SU-DHL-6 (cell line): ENCODE results near the gene CREBBP.

Experiments
- H2AFZ ChIP-seq: fragments of 200-600 bp; sonication (generic); 2 replicates; pipeline ENCODE4 v1.6.1; 2014; ENCODE audit warnings: low read depth, mild to moderate bottlenecking, moderate library complexity, mixed read lengths, antibody characterized with exemption, low read length; ENCODE audit not compliant: severe bottlenecking
- H3F3A ChIP-seq: fragments of 200-600 bp; shearing (Covaris generic); 2 replicates; pipeline ENCODE4 v1.6.0; 2016; ENCODE audit warnings: antibody characterized with exemption, mild to moderate bottlenecking; ENCODE audit not compliant: insufficient read depth
- H3K27ac ChIP-seq: fragments of 200-600 bp; sonication (generic); 2 replicates; pipeline ENCODE4 v1.5.1; 2016; ENCODE audit warnings: low read depth, mild to moderate bottlenecking, low read length, moderate library complexity, mixed read lengths
- H3K27me3 ChIP-seq: fragments of 200-600 bp; sonication (generic), shearing (Covaris generic); 2 replicates; pipeline ENCODE4 v1.6.0; 2014; ENCODE audit warnings: mild to moderate bottlenecking, low read length
- H3K36me3 ChIP-seq: fragments of 200-600 bp; sonication (generic); 2 replicates; pipeline ENCODE4 v1.6.1; 2014; ENCODE audit warnings: mild to moderate bottlenecking, low read length, mixed read lengths
- H3K4me2 ChIP-seq: fragments of 300-600, 200-600 bp; shearing (Covaris generic), sonication (generic); 2 replicates; pipeline ENCODE4 v1.6.0; 2014; ENCODE audit warnings: low read length, low read depth, mild to moderate bottlenecking; ENCODE audit not compliant: poor library complexity, severe bottlenecking
- H3K4me3 ChIP-seq: fragments of 200-600 bp; sonication (generic); 2 replicates; pipeline ENCODE4 v1.5.1; 2014; ENCODE audit warnings: antibody characterized with exemption, low read length, mild to moderate bottlenecking, mixed read lengths; ENCODE audit not compliant: insufficient read depth, poor library complexity, severe bottlenecking
- H3K79me2 ChIP-seq: fragments of 200-600 bp; sonication (generic); 2 replicates; pipeline ENCODE4 v1.6.1; 2014; ENCODE audit warnings: mild to moderate bottlenecking, low read length, moderate library complexity; ENCODE audit not compliant: insufficient read depth
- H3K9ac ChIP-seq: fragments of 200-600 bp; sonication (generic); 2 replicates; pipeline ENCODE4 v1.7.0; 2014; ENCODE audit warnings: mild to moderate bottlenecking, low read length
- H3K9me2 ChIP-seq: fragments of 200-600 bp; sonication (generic); replicated peaks from 2 replicates; pipeline ENCODE4 v1.6.1; 2014; ENCODE audit warnings: low read length; ENCODE audit not compliant: insufficient read depth
- H3K9me3 ChIP-seq: fragments of 200-600 bp; sonication (generic); 2 replicates; pipeline ENCODE4 v1.6.1; 2014; ENCODE audit warnings: low read length, mixed read lengths; ENCODE audit not compliant: insufficient read depth
- H4K20me1 ChIP-seq: fragments of 200-600 bp; sonication (generic); 2 replicates; pipeline ENCODE4 v1.6.1; 2014; ENCODE audit warnings: low read depth, mild to moderate bottlenecking, antibody characterized with exemption, low read length, moderate library complexity, mixed read lengths
- EZH2phosphoT487 ChIP-seq: fragments of 200-600 bp; sonication (generic), shearing (Covaris generic); conservative IDR thresholded peaks from 2 replicates; pipeline ENCODE4 v1.6.1; 2018; ENCODE audit warnings: mild to moderate bottlenecking, antibody characterized with exemption, low read length, moderate library complexity, mixed read lengths
- TF ChIP-seq, protein P1 (sequence below): fragments of 200-600 bp; sonication (generic); IDR thresholded peaks from one replicate; pipeline ENCODE4 v1.5.1; 2017; ENCODE audit warnings: antibody characterized with exemption, mild to moderate bottlenecking, low read length, moderate library complexity; ENCODE audit not compliant: insufficient read depth, poor library complexity, severe bottlenecking

Gene CREBBP

DNA sequence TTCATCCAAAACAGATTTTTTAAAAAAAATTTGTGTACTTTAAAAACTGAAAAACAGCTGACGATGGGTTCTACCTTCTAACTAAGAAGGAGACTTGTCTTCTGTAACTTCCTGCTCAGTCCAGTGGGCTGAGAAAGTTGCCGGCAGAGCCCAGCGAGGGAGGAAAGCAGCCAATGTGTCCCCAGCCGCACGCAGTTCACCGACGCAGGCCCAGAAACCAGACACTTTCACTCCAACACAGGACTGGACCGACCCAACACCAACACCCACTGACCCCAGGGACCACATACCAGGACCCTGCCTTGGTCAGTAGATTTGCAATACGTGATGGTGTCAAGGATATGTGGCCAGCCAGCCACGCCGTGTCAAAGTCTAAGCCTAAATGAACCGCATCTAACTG, 188.8 kb downstream of the CREBBP start:
- no peaks in the 10 kb centered on the region for H4K20me1 ChIP-seq
- no peak overlapping the region for H3K4me2 ChIP-seq

DNA sequence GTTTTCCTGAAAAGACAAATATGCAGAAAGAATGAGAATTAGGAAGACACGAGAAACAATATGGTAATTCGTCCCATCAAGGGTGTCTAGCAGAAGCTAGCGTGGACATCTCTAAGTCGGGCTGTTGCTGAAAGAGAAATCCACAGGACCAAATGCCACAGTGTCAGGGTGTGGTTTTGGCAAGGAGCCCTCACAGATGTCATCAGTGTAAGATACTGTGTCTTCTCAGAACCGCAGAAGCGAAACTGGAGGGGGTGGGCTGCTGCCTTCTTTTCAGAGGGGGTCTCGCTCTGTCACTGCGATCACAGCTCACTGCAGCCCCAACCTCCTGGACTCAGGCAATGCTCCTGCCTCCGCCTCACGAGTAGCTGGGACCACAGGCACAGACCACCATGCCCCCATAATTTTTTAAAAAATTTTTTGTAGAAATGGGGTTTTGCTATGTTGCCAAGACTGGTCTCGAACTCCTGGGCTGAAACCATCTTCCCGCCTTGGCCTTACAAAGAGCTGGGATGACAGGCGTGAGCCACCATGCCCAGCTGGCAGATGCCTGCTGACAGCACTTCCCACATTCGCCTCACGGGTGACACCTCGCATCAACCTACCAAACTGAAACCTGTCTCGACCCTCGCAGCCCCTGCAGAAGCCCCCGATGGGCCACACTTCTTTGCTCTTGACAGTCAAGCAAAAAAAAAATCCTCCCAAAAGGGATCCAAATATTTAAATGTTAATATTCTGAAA, 189.4 kb downstream of the CREBBP start:
- H3K9me3 ChIP-seq: no peaks in the 10 kb centered on the region
- H3K79me2 ChIP-seq: peaks cover 24% of the 10 kb centered on the region
- H3K4me3 ChIP-seq: no peak overlapping the region
- no peaks in the 10 kb centered on the region for H3K9me2 ChIP-seq
- no peaks in the 10 kb centered on the region for H3F3A ChIP-seq
- no peak overlapping the region for H3K27ac ChIP-seq
- peaks cover 12% of the 10 kb centered on the region; the same call in 1 of the 2 replicates for H3K36me3 ChIP-seq
- no peaks in the 10 kb centered on the region for H4K20me1 ChIP-seq
- TF ChIP-seq EZH2phosphoT487: no peak
- TF ChIP-seq, protein P1, sequence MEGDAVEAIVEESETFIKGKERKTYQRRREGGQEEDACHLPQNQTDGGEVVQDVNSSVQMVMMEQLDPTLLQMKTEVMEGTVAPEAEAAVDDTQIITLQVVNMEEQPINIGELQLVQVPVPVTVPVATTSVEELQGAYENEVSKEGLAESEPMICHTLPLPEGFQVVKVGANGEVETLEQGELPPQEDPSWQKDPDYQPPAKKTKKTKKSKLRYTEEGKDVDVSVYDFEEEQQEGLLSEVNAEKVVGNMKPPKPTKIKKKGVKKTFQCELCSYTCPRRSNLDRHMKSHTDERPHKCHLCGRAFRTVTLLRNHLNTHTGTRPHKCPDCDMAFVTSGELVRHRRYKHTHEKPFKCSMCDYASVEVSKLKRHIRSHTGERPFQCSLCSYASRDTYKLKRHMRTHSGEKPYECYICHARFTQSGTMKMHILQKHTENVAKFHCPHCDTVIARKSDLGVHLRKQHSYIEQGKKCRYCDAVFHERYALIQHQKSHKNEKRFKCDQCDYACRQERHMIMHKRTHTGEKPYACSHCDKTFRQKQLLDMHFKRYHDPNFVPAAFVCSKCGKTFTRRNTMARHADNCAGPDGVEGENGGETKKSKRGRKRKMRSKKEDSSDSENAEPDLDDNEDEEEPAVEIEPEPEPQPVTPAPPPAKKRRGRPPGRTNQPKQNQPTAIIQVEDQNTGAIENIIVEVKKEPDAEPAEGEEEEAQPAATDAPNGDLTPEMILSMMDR: no peak
- H3K9ac ChIP-seq: no peak overlapping the region
- H2AFZ ChIP-seq: no peak overlapping the region
- no peaks in the 10 kb centered on the region for H3K27me3 ChIP-seq
- no peak overlapping the region for H3K4me2 ChIP-seq

More for the DNA sequence above, 188.8 kb downstream of the CREBBP start:
- H3K9ac ChIP-seq: no peak overlapping the region
- H3F3A ChIP-seq: no peaks in the 10 kb centered on the region
- no peak overlapping the region for H3K4me3 ChIP-seq
- TF ChIP-seq, protein P1: no peak
- no peak for TF ChIP-seq EZH2phosphoT487
- H3K9me2 ChIP-seq: no peaks in the 10 kb centered on the region
- no peak overlapping the region for H3K27ac ChIP-seq
- H3K9me3 ChIP-seq: no peaks in the 10 kb centered on the region
- peaks cover 12% of the 10 kb centered on the region; the same call in 1 of the 2 replicates for H3K36me3 ChIP-seq
- peaks cover 30% of the 10 kb centered on the region for H3K79me2 ChIP-seq
- H3K27me3 ChIP-seq: no peaks in the 10 kb centered on the region
- H2AFZ ChIP-seq: no peak overlapping the region

DNA sequence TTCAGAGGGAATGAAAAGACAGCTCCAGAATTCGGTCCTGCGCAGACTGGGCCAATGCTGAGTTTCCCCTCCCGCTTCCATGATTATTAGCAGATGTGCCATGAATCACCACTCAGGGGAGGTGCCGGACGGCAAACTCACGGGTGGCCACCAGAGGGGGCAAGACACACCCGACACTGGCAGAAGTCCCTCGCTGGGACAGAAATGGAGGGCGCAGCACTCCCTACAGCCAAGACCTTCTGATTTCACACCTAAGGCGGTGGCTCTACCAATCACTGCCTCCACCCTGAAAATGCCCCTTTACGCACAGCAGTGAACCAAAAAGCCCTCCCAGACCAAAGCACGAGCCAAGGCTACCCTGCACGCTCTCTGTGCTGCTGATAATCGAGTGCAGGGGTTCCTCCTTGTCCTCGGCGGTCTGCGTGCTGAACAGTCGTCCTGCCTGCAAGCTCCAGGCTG, 190.0 kb downstream of the CREBBP start:
- Histone ChIP-seq H3K9ac (no peak overlapping the region), H3K27me3 (no peaks in the 10 kb centered on the region), H3K4me2 (no peak overlapping the region), H3K9me3 (no peaks in the 10 kb centered on the region), H4K20me1 (no peaks in the 10 kb centered on the region), H3K4me3 (no peak overlapping the region), H3F3A (no peaks in the 10 kb centered on the region), H3K27ac (no peak overlapping the region), H3K9me2 (no peaks in the 10 kb centered on the region), H2AFZ (no peak overlapping the region), H3K36me3 (peaks cover 12% of the 10 kb centered on the region; the same call in 1 of the 2 replicates), H3K79me2 (peaks cover 17% of the 10 kb centered on the region; the same call in 1 of the 2 replicates)
- no peak for TF ChIP-seq EZH2phosphoT487
- TF ChIP-seq, protein P1: peak; percentile 96
